Measurements from ENCODE around the gene KANK3.

DNA sequence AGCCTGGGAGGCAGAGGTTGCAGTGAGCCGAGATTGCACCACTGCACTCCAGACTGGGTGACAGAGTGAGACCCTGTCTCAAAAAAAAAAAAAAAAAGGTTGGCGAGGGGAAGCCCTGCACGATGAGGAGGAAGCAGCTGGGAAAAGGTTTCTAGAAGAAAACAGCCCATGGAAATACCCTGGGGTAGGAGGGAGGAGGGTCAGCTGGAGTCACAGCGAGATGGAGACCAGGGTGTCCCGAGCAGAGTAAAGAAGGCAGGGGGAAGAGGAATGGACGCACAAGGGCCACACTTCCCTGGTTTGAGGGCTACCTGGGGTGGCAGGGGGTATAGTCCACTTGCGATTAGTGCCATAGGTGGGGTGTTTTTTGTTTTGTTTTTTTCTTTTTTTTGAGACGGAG, 6.4 kb downstream of the KANK3 start:
- TF ChIP-seq EZH2 (IDR thresholded peaks at IDR 0.05; ENCODE audit: low read depth, low read length, severe bottlenecking) (no peak), JUND (IDR thresholded peaks at IDR 0.05; ENCODE audit: low read length) (no peak), SP2 (IDR thresholded peaks at IDR 0.05; ENCODE audit: low read length) (no peak), ZNF274 (IDR thresholded peaks at IDR 0.05; ENCODE audit: borderline replicate concordance, extremely low read depth, low read length) (no peak), POLR2A (IDR thresholded peaks at IDR 0.05; ENCODE audit: control extremely low read depth in 1 of 2, low read depth in 2 of 2, low read length in 2 of 2) (no peak), CREB1 (IDR thresholded peaks at IDR 0.05) (no peak), POLR2AphosphoS5 (IDR thresholded peaks at IDR 0.05; ENCODE audit: low read depth, low read length) (no peak)
- TF ChIP-seq, protein P1, sequence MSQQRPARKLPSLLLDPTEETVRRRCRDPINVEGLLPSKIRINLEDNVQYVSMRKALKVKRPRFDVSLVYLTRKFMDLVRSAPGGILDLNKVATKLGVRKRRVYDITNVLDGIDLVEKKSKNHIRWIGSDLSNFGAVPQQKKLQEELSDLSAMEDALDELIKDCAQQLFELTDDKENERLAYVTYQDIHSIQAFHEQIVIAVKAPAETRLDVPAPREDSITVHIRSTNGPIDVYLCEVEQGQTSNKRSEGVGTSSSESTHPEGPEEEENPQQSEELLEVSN (IDR thresholded peaks at IDR 0.05) = no peak
